Right lobe of liver (tissue), 4 donors: ENCODE measurements around the gene MROH2A.

Experiments
- POLR2A ChIP-seq: fragments of 450-650 bp; IDR thresholded peaks from one replicate; pipeline ENCODE4 v1.6.1; 2017; ENCODE audit warnings: antibody characterized with exemption, mild to moderate bottlenecking
- TF ChIP-seq, protein P1 (sequence below), 4 donors: fragments of 200-600 bp in 3 of 4; fragments of 450-650 bp in 1 of 4; IDR thresholded peaks; one replicate each; pipeline versions ENCODE4 v1.5.1 to v1.8.0; 2016 to 2022; ENCODE audit warnings: antibody characterized with exemption in 4 of 4, mild to moderate bottlenecking in 2 of 4
- donor health status: DM: no; HTN: no; CAD: no.
- donor health status: DM: no; HTN: no; CAD: no.
- donor health status: DM: no; HTN: yes; CAD: no.

DNA sequence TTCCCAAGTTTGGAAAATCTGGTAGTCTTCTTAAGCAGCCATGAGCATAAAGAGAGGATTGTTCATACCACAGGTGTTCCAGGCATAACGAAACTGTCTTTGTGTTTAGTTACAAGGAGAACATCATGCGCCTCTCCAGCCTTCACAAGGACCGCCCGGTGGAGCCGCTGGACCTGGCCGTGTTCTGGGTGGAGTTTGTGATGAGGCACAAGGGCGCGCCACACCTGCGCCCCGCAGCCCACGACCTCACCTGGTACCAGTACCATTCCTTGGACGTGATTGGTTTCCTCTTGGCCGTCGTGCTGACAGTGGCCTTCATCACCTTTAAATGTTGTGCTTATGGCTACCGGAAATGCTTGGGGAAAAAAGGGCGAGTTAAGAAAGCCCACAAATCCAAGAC is 6.0 kb upstream of the MROH2A start:
- TF ChIP-seq, protein P1, sequence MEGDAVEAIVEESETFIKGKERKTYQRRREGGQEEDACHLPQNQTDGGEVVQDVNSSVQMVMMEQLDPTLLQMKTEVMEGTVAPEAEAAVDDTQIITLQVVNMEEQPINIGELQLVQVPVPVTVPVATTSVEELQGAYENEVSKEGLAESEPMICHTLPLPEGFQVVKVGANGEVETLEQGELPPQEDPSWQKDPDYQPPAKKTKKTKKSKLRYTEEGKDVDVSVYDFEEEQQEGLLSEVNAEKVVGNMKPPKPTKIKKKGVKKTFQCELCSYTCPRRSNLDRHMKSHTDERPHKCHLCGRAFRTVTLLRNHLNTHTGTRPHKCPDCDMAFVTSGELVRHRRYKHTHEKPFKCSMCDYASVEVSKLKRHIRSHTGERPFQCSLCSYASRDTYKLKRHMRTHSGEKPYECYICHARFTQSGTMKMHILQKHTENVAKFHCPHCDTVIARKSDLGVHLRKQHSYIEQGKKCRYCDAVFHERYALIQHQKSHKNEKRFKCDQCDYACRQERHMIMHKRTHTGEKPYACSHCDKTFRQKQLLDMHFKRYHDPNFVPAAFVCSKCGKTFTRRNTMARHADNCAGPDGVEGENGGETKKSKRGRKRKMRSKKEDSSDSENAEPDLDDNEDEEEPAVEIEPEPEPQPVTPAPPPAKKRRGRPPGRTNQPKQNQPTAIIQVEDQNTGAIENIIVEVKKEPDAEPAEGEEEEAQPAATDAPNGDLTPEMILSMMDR (IDR thresholded peaks at IDR 0.05), result no peak
- TF ChIP-seq POLR2A, result no peak
